ENCODE measurements around the gene DOCK11. TPM values are rescaled to one million over a fixed set of nuclear protein-coding genes. Genes with fewer than 3 reads are reported as not detected.

DOCK11 gene
- total and polyA plus RNA-seq, 2 of the 4 experiments (the other 2 are of a cell fraction) = 3.9 to 13.1 TPM

DNA sequence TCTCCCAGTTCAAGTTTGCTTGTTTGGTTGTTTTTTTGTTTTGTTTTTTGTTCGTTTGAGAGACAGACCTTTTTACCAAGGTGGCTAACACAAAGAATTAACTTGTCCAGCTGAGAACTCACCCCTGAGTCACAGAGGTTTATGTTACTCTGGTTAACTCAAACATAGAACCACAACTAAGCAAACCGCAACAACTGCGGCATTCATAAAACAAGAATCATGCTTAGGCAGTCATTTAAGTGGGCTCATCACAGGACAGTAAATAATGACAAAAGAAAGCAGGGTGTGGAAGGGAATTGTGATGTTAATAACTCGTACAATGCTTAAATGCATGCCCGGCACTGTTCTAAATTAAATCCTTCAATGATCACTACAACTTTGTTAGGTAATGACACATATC, 207.1 kb downstream of the DOCK11 start:
- in situ Hi-C loops (cut with MboI; ENCODE audit: low sequenced_read_pairs) (no loop called here), intact Hi-C loops (cut with micrococcal nuclease) (no loop called here), dilution Hi-C loops (cut with HindIII; ENCODE audit: low sequenced_read_pairs, unreplicated experiment) (no loop called here)
- Histone ChIP-seq H3K4ac (ENCODE audit: low read depth, low read length) (no peak overlapping the region), H3K27ac (ENCODE audit: insufficient read depth, low read length) (no peak overlapping the region), H3K4me1 (ENCODE audit: control insufficient read depth, insufficient read depth, low read length) (no peaks in the 10 kb centered on the region), H3K4me2 (ENCODE audit: low read depth, low read length) (no peak overlapping the region), H4K91ac (ENCODE audit: insufficient read depth, low read depth, low read length) (no peak overlapping the region), H2AK5ac (ENCODE audit: low read depth, low read length) (no peak overlapping the region), H3K4me3 (ENCODE audit: insufficient read depth, low read depth, low read length) (no peak overlapping the region), H4K20me1 (ENCODE audit: insufficient read depth, low read length) (no peaks in the 10 kb centered on the region), H3K9me1 (ENCODE audit: insufficient read depth, low read length) (no peaks in the 10 kb centered on the region), H2BK5ac (ENCODE audit: low read depth, low read length, poor library complexity, severe bottlenecking) (no peak overlapping the region), H3K36me3 (ENCODE audit: control insufficient read depth, insufficient read depth, low read length) (no peaks in the 10 kb centered on the region), H3K9me3 (ENCODE audit: control insufficient read depth, insufficient read depth, low read length) (no peaks in the 10 kb centered on the region), H2BK15ac (ENCODE audit: low read depth, low read length) (no peak overlapping the region), H3K23ac (ENCODE audit: low read depth, low read length) (no peak overlapping the region), H4K5ac (ENCODE audit: low read depth, low read length) (no peak overlapping the region), H2BK120ac (ENCODE audit: low read depth, low read length) (no peak overlapping the region), H3K56ac (ENCODE audit: extremely low read depth, insufficient read depth, low read length) (no peak overlapping the region), H3K14ac (replicated peaks; ENCODE audit: low read depth, low read length) (no peak overlapping the region), H3K18ac (ENCODE audit: low read depth, low read length) (no peak overlapping the region), H2AK9ac (replicated peaks; ENCODE audit: low read depth, low read length, poor library complexity) (no peak overlapping the region), H3K9ac (ENCODE audit: low read depth, low read length) (no peak overlapping the region), H4K8ac (ENCODE audit: low read depth in 2 of 2, low read length in 2 of 2) (no peak overlapping the region), H2BK20ac (ENCODE audit: low read depth, low read length) (no peak overlapping the region), H2AFZ (replicated peaks; ENCODE audit: low read length, poor library complexity) (no peak overlapping the region), H3K79me1 (ENCODE audit: low read depth in 1 of 2, low read length in 2 of 2) (no peaks in the 10 kb centered on the region), H3K27me3 (ENCODE audit: control insufficient read depth, insufficient read depth, low read length) (no peaks in the 10 kb centered on the region)
- no TSS peak for BruUV-seq (replicated peaks)
- no peak for ATAC-seq (ENCODE audit: low read depth)
- ChIA-PET CTCF (no interaction called here), POLR2A (ENCODE audit: unreplicated experiment) (no interaction called here)
- DNase-seq = peak; percentile 42
- WGBS, 2 experiments (ENCODE audit: extremely low coverage in 2 of 2, insufficient read length in 1 of 2) = no CpG with 5 or more reads among the region's 5 CpGs
- TF ChIP-seq, protein P1, sequence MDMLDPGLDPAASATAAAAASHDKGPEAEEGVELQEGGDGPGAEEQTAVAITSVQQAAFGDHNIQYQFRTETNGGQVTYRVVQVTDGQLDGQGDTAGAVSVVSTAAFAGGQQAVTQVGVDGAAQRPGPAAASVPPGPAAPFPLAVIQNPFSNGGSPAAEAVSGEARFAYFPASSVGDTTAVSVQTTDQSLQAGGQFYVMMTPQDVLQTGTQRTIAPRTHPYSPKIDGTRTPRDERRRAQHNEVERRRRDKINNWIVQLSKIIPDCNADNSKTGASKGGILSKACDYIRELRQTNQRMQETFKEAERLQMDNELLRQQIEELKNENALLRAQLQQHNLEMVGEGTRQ (IDR thresholded peaks at IDR 0.05; ENCODE audit: low read depth, low read length) = no peak
- TF ChIP-seq RFX5 (IDR thresholded peaks at IDR 0.05; ENCODE audit: low read depth, low read length) (no peak), POLR2A (IDR thresholded peaks at IDR 0.05; ENCODE audit: low read depth, low read length) (no peak)
